ENCODE data around the gene TTC22. TPM values are rescaled to one million over a fixed set of nuclear protein-coding genes. Genes with fewer than 3 reads are reported as not detected.

Gene TTC22
- polyA plus RNA-seq, 3 donors, result 0.04 TPM; not detected in 2

- H3K27ac ChIP-seq (ENCODE audit: low read depth in 1 of 2, low read length in 2 of 2), result no peak overlapping the region
- Mint-ChIP-seq H3K27me3 (ENCODE audit: low read depth in 3 of 3) (peaks cover 0 to 9% (median 4%) of the 10 kb centered on the region in 3 donors), H3K4me3 (no peak overlapping the region), H3K4me1 (peaks cover 9% of the 10 kb centered on the region), H3K27ac (peak overlapping the region in 1 of 7 donors; percentile 61), H3K36me3 (no peaks in the 10 kb centered on the region), H3K9me3 (peaks cover 0 to 10% (median 7%) of the 10 kb centered on the region in 7 donors)
- no peak overlapping the region for H2AFZ ChIP-seq (ENCODE audit: insufficient read depth, low read depth, low read length, poor library complexity, severe bottlenecking)
- H3K79me2 ChIP-seq (ENCODE audit: insufficient read depth, low read length), result no peaks in the 10 kb centered on the region
- peaks cover 3 to 9% of the 10 kb centered on the region in 2 donors for H3K4me1 ChIP-seq (ENCODE audit: control insufficient read depth in 1 of 2, insufficient read depth in 2 of 2, low read length in 2 of 2)
- no peak overlapping the region for H3K4me2 ChIP-seq (replicated peaks; ENCODE audit: extremely low read depth, low read length, poor library complexity, severe bottlenecking)
- no peak for TF ChIP-seq CTCF (IDR thresholded peaks at IDR 0.05)
- H3K4me3 ChIP-seq (replicated peaks in 1 of 3; ENCODE audit: low read depth in 2 of 3, low read length in 3 of 3), result no peak overlapping the region
- H3K36me3 ChIP-seq (replicated peaks in 1 of 2; ENCODE audit: control insufficient read depth in 1 of 2, insufficient read depth in 2 of 2, low read length in 2 of 2), result no peaks in the 10 kb centered on the region
- intact Hi-C loops (cut with micrococcal nuclease), result no loop called here
- no peak for DNase-seq
- no peaks in the 10 kb centered on the region for H4K20me1 ChIP-seq (ENCODE audit: insufficient read depth, low read length)
- WGBS (ENCODE audit: insufficient coverage), result 53% methylated on average over 2 of the region's 4 CpGs
- H3K9ac ChIP-seq (ENCODE audit: insufficient read depth, low read length, poor library complexity, severe bottlenecking), result no peak overlapping the region
- H3K27me3 ChIP-seq (ENCODE audit: control insufficient read depth in 2 of 2, insufficient read depth in 2 of 2, low read length in 2 of 2), result peaks cover 0 to 4% of the 10 kb centered on the region in 2 donors
- H3K9me3 ChIP-seq (replicated peaks in 1 of 2; ENCODE audit: control insufficient read depth in 1 of 2, insufficient read depth in 1 of 2, low read length in 2 of 2), result peaks cover 0 to 4% of the 10 kb centered on the region in 2 donors
Measured at GRCh38 chr1:54794451-54795355, 6.4 kb downstream of the TTC22 start.

GRCh38 chr1:54792686-54793282, 8.3 kb downstream of the TTC22 start:
- no peaks in the 10 kb centered on the region for H3K36me3 Mint-ChIP-seq
- no peaks in the 10 kb centered on the region for H3K4me1 ChIP-seq (ENCODE audit: control insufficient read depth in 1 of 2, insufficient read depth in 2 of 2, low read length in 2 of 2)
- intact Hi-C loops (cut with micrococcal nuclease), result no loop called here

More at GRCh38 chr1:54792686-54793282, 8.3 kb downstream of the TTC22 start:
- WGBS (ENCODE audit: insufficient coverage), result 84% methylated on average over 2 of the region's 7 CpGs
- Histone ChIP-seq H4K20me1 (ENCODE audit: insufficient read depth, low read length) (no peaks in the 10 kb centered on the region), H3K9me3 (replicated peaks in 1 of 2; ENCODE audit: control insufficient read depth in 1 of 2, insufficient read depth in 1 of 2, low read length in 2 of 2) (peaks cover 0 to 4% of the 10 kb centered on the region in 2 donors), H3K79me2 (ENCODE audit: insufficient read depth, low read length) (no peaks in the 10 kb centered on the region), H3K27me3 (ENCODE audit: control insufficient read depth in 2 of 2, insufficient read depth in 2 of 2, low read length in 2 of 2) (no peaks in the 10 kb centered on the region), H3K36me3 (replicated peaks in 1 of 2; ENCODE audit: control insufficient read depth in 1 of 2, insufficient read depth in 2 of 2, low read length in 2 of 2) (no peaks in the 10 kb centered on the region), H3K27ac (ENCODE audit: low read depth in 1 of 2, low read length in 2 of 2) (no peak overlapping the region), H3K9ac (ENCODE audit: insufficient read depth, low read length, poor library complexity, severe bottlenecking) (no peak overlapping the region), H3K4me2 (replicated peaks; ENCODE audit: extremely low read depth, low read length, poor library complexity, severe bottlenecking) (no peak overlapping the region), H3K4me3 (replicated peaks in 1 of 3; ENCODE audit: low read depth in 2 of 3, low read length in 3 of 3) (no peak overlapping the region), H2AFZ (ENCODE audit: insufficient read depth, low read depth, low read length, poor library complexity, severe bottlenecking) (no peak overlapping the region)
- TF ChIP-seq CTCF (IDR thresholded peaks at IDR 0.05), result no peak
- Mint-ChIP-seq H3K4me1 (peaks cover 7% of the 10 kb centered on the region), H3K9me3 (peaks cover 0 to 10% (median 7%) of the 10 kb centered on the region in 7 donors), H3K4me3 (no peak overlapping the region), H3K27me3 (ENCODE audit: low read depth in 3 of 3) (no peaks in the 10 kb centered on the region), H3K27ac (no peak overlapping the region)
- no peak for DNase-seq
